IMR-90 (cell line): ENCODE measurements around the gene MYH10. TPM values are rescaled to one million over a fixed set of nuclear protein-coding genes. Genes with fewer than 3 reads are reported as not detected.

ENCODE experiments used
- ATAC-seq: fragments of 200-7000 bp; cut with Tn5 transposase; 2 replicates; pipeline ENCODE4 v1.9.1; 2020; ENCODE audit warnings: low read depth, mild to moderate bottlenecking, moderate library complexity
- BruUV-seq: library from RNA; stranded (reverse); fragments of 400-500 nt; replicated peaks from 2 replicates; lab custom pipeline; 2021; lab: Mats Ljungman, UMichigan
- CTCF ChIA-PET: fragments of 300-600 bp; formaldehyde crosslinking; extraction: SDS; loops from one replicate; lab custom pipeline; 2021; ENCODE audit warnings: antibody characterized with exemption; lab: Yijun Ruan, JAX
- POLR2A ChIA-PET: fragments of 300-600 bp; sonication (Branson Sonifier 250); formaldehyde crosslinking; loops from one replicate; lab custom pipeline; 2022; ENCODE audit warnings: antibody characterized with exemption; ENCODE audit not compliant: unreplicated experiment; lab: Charles Lee
- DNase-seq: peaks from one replicate; pipeline ENCODE4 v3.0.0; 2013
- H2AFZ ChIP-seq: replicated peaks from 2 replicates; pipeline ENCODE3; 2013; ENCODE audit warnings: low read length, mild to moderate bottlenecking; ENCODE audit not compliant: poor library complexity
- H2AK5ac ChIP-seq: 2 replicates; pipeline ENCODE4 v1.6.1; 2013; ENCODE audit warnings: low read depth, low read length, inconsistent platforms
- H2AK9ac ChIP-seq: replicated peaks from 2 replicates; pipeline ENCODE3; 2013; ENCODE audit warnings: mild to moderate bottlenecking, low read depth, low read length, moderate library complexity; ENCODE audit not compliant: poor library complexity
- H2BK120ac ChIP-seq: 2 replicates; pipeline ENCODE4 v1.6.1; 2013; ENCODE audit warnings: low read depth, low read length, inconsistent platforms
- H2BK15ac ChIP-seq: 3 replicates; pipeline ENCODE4 v1.6.1; 2013; ENCODE audit warnings: low read depth, low read length, inconsistent platforms
- H2BK20ac ChIP-seq: 2 replicates; pipeline ENCODE4 v1.6.1; 2013; ENCODE audit warnings: low read depth, mild to moderate bottlenecking, inconsistent platforms, low read length, moderate library complexity
- H2BK5ac ChIP-seq: 2 replicates; pipeline ENCODE4 v1.6.1; 2013; ENCODE audit warnings: mild to moderate bottlenecking, low read depth, low read length, inconsistent platforms; ENCODE audit not compliant: poor library complexity, severe bottlenecking
- H3K14ac ChIP-seq: replicated peaks from 2 replicates; pipeline ENCODE4 v1.6.1; 2013; ENCODE audit warnings: low read depth, low read length, inconsistent platforms
- H3K18ac ChIP-seq: 2 replicates; pipeline ENCODE4 v1.6.1; 2013; ENCODE audit warnings: low read depth, low read length, control low read depth
- H3K23ac ChIP-seq: 2 replicates; pipeline ENCODE4 v1.6.1; 2013; ENCODE audit warnings: low read depth, low read length, inconsistent platforms
- H3K27ac ChIP-seq: 2 replicates; pipeline ENCODE4 v1.5.1; 2013; ENCODE audit warnings: mild to moderate bottlenecking, control low read depth, low read length; ENCODE audit not compliant: insufficient read depth
- H3K27me3 ChIP-seq: 2 replicates; pipeline ENCODE4 v1.6.1; 2013; ENCODE audit warnings: low read length; ENCODE audit not compliant: control insufficient read depth, insufficient read depth
- H3K36me3 ChIP-seq: 2 replicates; pipeline ENCODE4 v1.6.1; 2013; ENCODE audit warnings: low read length, mixed read lengths; ENCODE audit not compliant: control insufficient read depth, insufficient read depth
- H3K4ac ChIP-seq: 2 replicates; pipeline ENCODE4 v1.6.1; 2013; ENCODE audit warnings: low read depth, low read length, inconsistent platforms
- H3K4me1 ChIP-seq: 2 replicates; pipeline ENCODE4 v1.6.1; 2013; ENCODE audit warnings: low read length, mixed read lengths; ENCODE audit not compliant: control insufficient read depth, insufficient read depth
- H3K4me2 ChIP-seq: 2 replicates; pipeline ENCODE4 v1.6.1; 2013; ENCODE audit warnings: low read depth, mild to moderate bottlenecking, control low read depth, low read length, moderate library complexity
- H3K4me3 ChIP-seq: 2 replicates; pipeline ENCODE4 v1.5.1; 2013; ENCODE audit warnings: low read depth, mild to moderate bottlenecking, control low read depth, low read length, moderate library complexity; ENCODE audit not compliant: insufficient read depth
- H3K56ac ChIP-seq: 2 replicates; pipeline ENCODE4 v1.6.1; 2013; ENCODE audit warnings: low read length, inconsistent platforms; ENCODE audit not compliant: insufficient read depth; ENCODE audit errors: extremely low read depth
- H3K79me1 ChIP-seq, 2 experiments: 2 replicates each; pipeline ENCODE4 v1.6.1; 2013; ENCODE audit warnings: low read length in 2 of 2, inconsistent platforms in 1 of 2, low read depth in 1 of 2
- H3K9ac ChIP-seq: 2 replicates; pipeline ENCODE4 v1.6.1; 2013; ENCODE audit warnings: low read depth, low read length, control low read depth
- H3K9me1 ChIP-seq: 2 replicates; pipeline ENCODE4 v1.6.1; 2013; ENCODE audit warnings: low read length, inconsistent platforms; ENCODE audit not compliant: insufficient read depth
- H3K9me3 ChIP-seq: 2 replicates; pipeline ENCODE4 v1.6.1; 2013; ENCODE audit warnings: low read length; ENCODE audit not compliant: control insufficient read depth, insufficient read depth
- H4K20me1 ChIP-seq: 2 replicates; pipeline ENCODE4 v1.6.1; 2013; ENCODE audit warnings: low read length, inconsistent platforms; ENCODE audit not compliant: insufficient read depth
- H4K5ac ChIP-seq: 2 replicates; pipeline ENCODE4 v1.6.1; 2013; ENCODE audit warnings: mild to moderate bottlenecking, low read depth, low read length, control low read depth
- H4K8ac ChIP-seq, 2 experiments: 2 replicates each; pipeline ENCODE4 v1.6.1; 2013; ENCODE audit warnings: low read depth in 2 of 2, low read length in 2 of 2, control low read depth in 1 of 2, inconsistent platforms in 1 of 2
- H4K91ac ChIP-seq: 2 replicates; pipeline ENCODE4 v1.6.1; 2013; ENCODE audit warnings: low read depth, low read length, inconsistent platforms; ENCODE audit not compliant: insufficient read depth
- BHLHE40 ChIP-seq: fragments of 150-350 bp; IDR thresholded peaks from 2 replicates; pipeline ENCODE4 v1.6.1; 2016; ENCODE audit warnings: mild to moderate bottlenecking, low read depth, low read length
- CEBPB ChIP-seq: IDR thresholded peaks from 2 replicates; pipeline ENCODE4 v1.6.1; 2012; ENCODE audit warnings: low read depth, low read length, improper control_type of control experiment
- CHD1 ChIP-seq: IDR thresholded peaks from 2 replicates; pipeline ENCODE4 v1.6.1; 2012; ENCODE audit warnings: low read depth, low read length, improper control_type of control experiment
- CTCF ChIP-seq: conservative IDR thresholded peaks from 2 replicates; pipeline ENCODE4 v1.5.1; 2012; ENCODE audit warnings: mild to moderate bottlenecking, low read depth, low read length, improper control_type of control experiment
- FOS ChIP-seq: fragments of 150-350 bp; IDR thresholded peaks from 2 replicates; pipeline ENCODE4 v1.6.1; 2016; ENCODE audit warnings: low read depth, low read length
- MAFK ChIP-seq: IDR thresholded peaks from 2 replicates; pipeline ENCODE4 v1.6.1; 2012; ENCODE audit warnings: low read depth, low read length, improper control_type of control experiment
- MAZ ChIP-seq: IDR thresholded peaks from 2 replicates; pipeline ENCODE4 v1.6.1; 2012; ENCODE audit warnings: low read depth, mild to moderate bottlenecking, low read length, improper control_type of control experiment, moderate library complexity, borderline replicate concordance
- MXI1 ChIP-seq: IDR thresholded peaks from 2 replicates; pipeline ENCODE4 v1.6.1; 2012; ENCODE audit warnings: low read depth, mild to moderate bottlenecking, low read length, moderate library complexity, borderline replicate concordance
- NFE2L2 ChIP-seq: fragments of 150-350 bp; IDR thresholded peaks from 2 replicates; pipeline ENCODE4 v1.6.1; 2016; ENCODE audit warnings: low read depth, mild to moderate bottlenecking, low read length
- POLR2A ChIP-seq: IDR thresholded peaks from 2 replicates; pipeline ENCODE4 v1.6.1; 2012; ENCODE audit warnings: mild to moderate bottlenecking, low read depth, low read length
- RAD21 ChIP-seq: IDR thresholded peaks from 2 replicates; pipeline ENCODE4 v1.6.1; 2012; ENCODE audit warnings: low read length, improper control_type of control experiment
- RCOR1 ChIP-seq: IDR thresholded peaks from 2 replicates; pipeline ENCODE4 v1.6.1; 2012; ENCODE audit warnings: mild to moderate bottlenecking, low read length, improper control_type of control experiment; ENCODE audit not compliant: insufficient replicate concordance
- RFX5 ChIP-seq: IDR thresholded peaks from 2 replicates; pipeline ENCODE4 v1.8.0; 2012; ENCODE audit warnings: low read depth, mild to moderate bottlenecking, low read length, moderate library complexity
- SMC3 ChIP-seq: fragments of 150-350 bp; IDR thresholded peaks from 2 replicates; pipeline ENCODE4 v1.6.1; 2016; ENCODE audit warnings: low read depth, mild to moderate bottlenecking, antibody characterized with exemption, low read length, moderate library complexity
- WGBS, 2 experiments: methylation state at CpG; one replicate each; pipeline versions ENCODE4 v1.1.5 to v1.1.7; 2013; ENCODE audit warnings: missing lambda C conversion rate in 2 of 2; ENCODE audit not compliant: insufficient read length in 1 of 2; ENCODE audit errors: extremely low coverage in 2 of 2; 5-methylcytosine and 5-hydroxymethylcytosine counted together
- dilution Hi-C: fragments of 300-500 bp; cut with HindIII; formaldehyde crosslinking; loops from one replicate; pipeline ENCODE4 v1.14.3; 2018; ENCODE audit warnings: low sequenced_read_pairs; ENCODE audit not compliant: unreplicated experiment
- in situ Hi-C: fragments of 300-500 bp; cut with MboI; formaldehyde crosslinking; loops from 3 replicates; pipeline ENCODE4 v1.14.3; 2019; ENCODE audit warnings: low sequenced_read_pairs, inconsistent platforms, mixed read lengths
- intact Hi-C: fragments of 100-400 bp; cut with micrococcal nuclease; formaldehyde crosslinking; loops from 2 replicates; pipeline ENCODE4 v1.10.0; 2022
- polyA plus RNA-seq, 3 experiments: library from polyadenylated mRNA; depleted of rRNA; stranded (reverse); fragments of >200 nt; gene quantifications; 2 replicates each; pipeline ENCODE4 v1.2.3, GENCODE V29; 2012; ENCODE audit warnings: low replicate concordance in 1 of 3
- total RNA-seq: library from RNA; depleted of rRNA; stranded (reverse); fragments of >200 nt; gene quantifications from 2 replicates; pipeline ENCODE4 v1.2.3, GENCODE V29; 2012
- TF ChIP-seq, protein P1 (sequence below): fragments of 150-350 bp; IDR thresholded peaks from 2 replicates; pipeline ENCODE4 v1.6.1; 2016; ENCODE audit warnings: low read depth, mild to moderate bottlenecking, low read length, moderate library complexity, borderline replicate concordance
- TF ChIP-seq, protein P2 (sequence below): fragments of 150-350 bp; IDR thresholded peaks from 2 replicates; pipeline ENCODE4 v1.6.1; 2017; ENCODE audit warnings: mild to moderate bottlenecking, antibody characterized with exemption, low read length, low read depth

MYH10 gene
- total and polyA plus RNA-seq, 2 of the 4 experiments (the other 2 are of a cell fraction) = 71.2 to 95.2 TPM

- dilution Hi-C loops = no loop called here
- TF ChIP-seq, protein P1, sequence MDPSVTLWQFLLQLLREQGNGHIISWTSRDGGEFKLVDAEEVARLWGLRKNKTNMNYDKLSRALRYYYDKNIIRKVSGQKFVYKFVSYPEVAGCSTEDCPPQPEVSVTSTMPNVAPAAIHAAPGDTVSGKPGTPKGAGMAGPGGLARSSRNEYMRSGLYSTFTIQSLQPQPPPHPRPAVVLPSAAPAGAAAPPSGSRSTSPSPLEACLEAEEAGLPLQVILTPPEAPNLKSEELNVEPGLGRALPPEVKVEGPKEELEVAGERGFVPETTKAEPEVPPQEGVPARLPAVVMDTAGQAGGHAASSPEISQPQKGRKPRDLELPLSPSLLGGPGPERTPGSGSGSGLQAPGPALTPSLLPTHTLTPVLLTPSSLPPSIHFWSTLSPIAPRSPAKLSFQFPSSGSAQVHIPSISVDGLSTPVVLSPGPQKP = no peak
- TF ChIP-seq RCOR1 (no peak), BHLHE40 (no peak), MAFK (no peak), MXI1 (no peak), RAD21 (no peak), MAZ (no peak), FOS (no peak), RFX5 (no peak), CTCF (no peak), CEBPB (no peak), NFE2L2 (no peak), POLR2A (no peak), CHD1 (no peak), SMC3 (no peak)
- TF ChIP-seq, protein P2, sequence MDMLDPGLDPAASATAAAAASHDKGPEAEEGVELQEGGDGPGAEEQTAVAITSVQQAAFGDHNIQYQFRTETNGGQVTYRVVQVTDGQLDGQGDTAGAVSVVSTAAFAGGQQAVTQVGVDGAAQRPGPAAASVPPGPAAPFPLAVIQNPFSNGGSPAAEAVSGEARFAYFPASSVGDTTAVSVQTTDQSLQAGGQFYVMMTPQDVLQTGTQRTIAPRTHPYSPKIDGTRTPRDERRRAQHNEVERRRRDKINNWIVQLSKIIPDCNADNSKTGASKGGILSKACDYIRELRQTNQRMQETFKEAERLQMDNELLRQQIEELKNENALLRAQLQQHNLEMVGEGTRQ = no peak
- no peak overlapping the region for H2BK20ac ChIP-seq
- no peaks in the 10 kb centered on the region for H3K27me3 ChIP-seq
- H4K20me1 ChIP-seq = no peaks in the 10 kb centered on the region
- BruUV-seq = no TSS peak
- no peak overlapping the region for H3K18ac ChIP-seq
- intact Hi-C loops = no loop called here
- H3K4ac ChIP-seq = no peak overlapping the region
- CTCF ChIA-PET = no interaction called here
- H3K23ac ChIP-seq = no peak overlapping the region
- H3K9ac ChIP-seq = no peak overlapping the region
- H3K14ac ChIP-seq = no peak overlapping the region
- H3K79me1 ChIP-seq = peaks cover 3% of the 10 kb centered on the region in 2 experiments; a peak in 3 of 4 replicates
- H3K9me3 ChIP-seq = no peaks in the 10 kb centered on the region
- no peak overlapping the region for H4K91ac ChIP-seq
- no peak overlapping the region for H3K4me2 ChIP-seq
- in situ Hi-C loops = no loop called here
- POLR2A ChIA-PET = no interaction called here
- WGBS, 2 experiments = 71% methylated on average over 2 of the region's 3 CpGs; no CpG with 5 or more reads in 1 of the 2 experiments
- peaks cover 9% of the 10 kb centered on the region; the same call in 1 of the 2 replicates for H3K9me1 ChIP-seq
- H3K27ac ChIP-seq = no peak overlapping the region
- peaks cover 2% of the 10 kb centered on the region; the same call in 1 of the 2 replicates for H3K4me1 ChIP-seq
- ATAC-seq (no peak), DNase-seq (no peak)
- H3K36me3 ChIP-seq = peaks cover 44% of the 10 kb centered on the region
- H2BK120ac ChIP-seq = no peak overlapping the region
- no peak overlapping the region for H2AK9ac ChIP-seq
- no peak overlapping the region for H3K56ac ChIP-seq
- no peak overlapping the region for H4K5ac ChIP-seq
- H2AFZ ChIP-seq = no peak overlapping the region
- H2BK15ac ChIP-seq = no peak overlapping the region
- no peak overlapping the region for H2AK5ac ChIP-seq
- no peak overlapping the region for H3K4me3 ChIP-seq
- no peak overlapping the region for H2BK5ac ChIP-seq
- H4K8ac ChIP-seq = no peak overlapping the region
These were observed 92.8 kb downstream of the MYH10 start for GRCh38 chr17:8537734-8538133.
